ENCODE data around the gene DRC7.

The DRC7 gene

DNA sequence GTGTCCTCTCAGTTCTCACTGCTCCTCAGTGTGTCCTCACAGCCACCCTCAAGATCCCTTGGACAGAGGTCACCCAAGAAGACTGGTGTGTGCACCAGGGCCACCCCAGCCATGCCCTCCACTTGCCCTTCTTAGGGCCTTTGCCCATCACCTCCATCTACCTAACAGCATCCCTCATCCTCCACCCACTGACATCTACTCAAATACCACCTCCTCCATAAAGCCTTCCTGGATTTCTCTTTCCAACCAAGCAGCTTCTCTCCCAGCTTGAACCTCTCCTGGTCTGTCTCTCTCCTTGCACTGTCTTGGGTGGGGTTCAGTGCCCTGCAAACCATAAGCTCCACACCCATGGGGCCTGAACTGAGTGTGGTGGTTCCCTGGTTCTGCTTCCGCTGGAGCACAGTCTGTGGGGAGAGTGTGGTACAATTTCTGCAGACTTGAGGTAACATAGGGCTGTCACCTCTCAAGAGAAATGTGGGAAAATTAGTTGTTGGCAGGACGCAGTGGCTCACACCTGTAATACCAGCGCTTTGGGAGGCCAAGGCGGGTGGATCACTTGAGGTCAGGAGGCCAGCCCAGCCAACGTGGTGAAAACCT lies 55.3 kb downstream of the DRC7 start:
- no peak for DNase-seq (ENCODE audit: extremely low spot score)
- no peak for TF ChIP-seq HDGF (IDR thresholded peaks at IDR 0.05; ENCODE audit: borderline replicate concordance)
- POLR2A ChIA-PET, result no interaction called here
- CTCF ChIA-PET, result no interaction called here

DNA sequence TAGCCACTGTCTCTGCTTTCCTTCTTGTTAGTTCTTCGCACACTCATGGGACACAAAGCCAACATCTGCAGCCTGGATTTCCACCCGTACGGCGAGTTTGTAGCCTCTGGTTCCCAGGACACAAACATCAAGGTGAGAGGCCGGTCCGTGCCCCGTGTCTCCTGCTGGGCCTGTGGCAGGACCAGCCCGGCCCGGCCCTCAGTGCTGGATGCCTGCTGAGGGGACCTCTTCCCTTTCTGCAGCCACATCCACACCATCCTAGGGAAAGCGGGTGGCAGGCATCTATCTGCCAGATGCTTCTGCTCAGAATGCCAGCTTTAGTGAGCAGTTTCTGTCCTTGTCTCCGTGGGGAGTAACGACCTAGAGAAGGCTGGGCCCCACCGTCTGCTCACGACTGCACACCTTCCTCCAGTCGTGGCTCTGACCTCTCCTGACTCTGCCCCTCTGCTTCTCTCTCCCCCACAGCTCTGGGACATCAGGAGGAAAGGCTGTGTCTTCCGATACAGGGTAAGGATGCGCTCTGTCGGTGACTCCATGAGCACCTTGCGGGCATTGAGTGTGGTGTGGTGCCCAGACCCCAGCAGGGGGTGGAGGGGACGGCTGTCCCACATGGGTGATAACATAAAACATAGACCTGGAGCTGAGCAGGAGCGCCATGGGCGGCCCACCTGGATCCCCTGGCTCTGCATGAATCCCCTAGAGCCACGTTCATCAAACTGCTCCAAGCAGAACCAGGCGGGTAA lies 56.4 kb downstream of the DRC7 start:
- no peak for DNase-seq (ENCODE audit: extremely low spot score)
- POLR2A ChIA-PET, result interaction anchor here (1.1 kb wide), 1 partner anchor 14 kb away, joined by 4 read pairs; no protein-coding TSS in a partner anchor
- TF ChIP-seq L3MBTL2 (conservative IDR thresholded peaks at IDR 0.05) (no peak), CTBP1 (IDR thresholded peaks at IDR 0.05; ENCODE audit: borderline replicate concordance) (no peak), SP1 (IDR thresholded peaks at IDR 0.05) (no peak), ELF4 (IDR thresholded peaks at IDR 0.05) (no peak), FOXK2 (IDR thresholded peaks at IDR 0.05) (no peak), ARNT (IDR thresholded peaks at IDR 0.05) (no peak), ZNF384 (IDR thresholded peaks at IDR 0.05) (no peak), TARDBP (IDR thresholded peaks at IDR 0.05) (no peak), HDGF (IDR thresholded peaks at IDR 0.05; ENCODE audit: borderline replicate concordance) (no peak), LEF1 (IDR thresholded peaks at IDR 0.05; ENCODE audit: borderline replicate concordance) (no peak), SUZ12 (IDR thresholded peaks at IDR 0.05) (no peak), BHLHE40 (IDR thresholded peaks at IDR 0.05; ENCODE audit: borderline replicate concordance) (no peak), NFRKB (IDR thresholded peaks at IDR 0.05) (no peak)
- TF ChIP-seq, protein P1, sequence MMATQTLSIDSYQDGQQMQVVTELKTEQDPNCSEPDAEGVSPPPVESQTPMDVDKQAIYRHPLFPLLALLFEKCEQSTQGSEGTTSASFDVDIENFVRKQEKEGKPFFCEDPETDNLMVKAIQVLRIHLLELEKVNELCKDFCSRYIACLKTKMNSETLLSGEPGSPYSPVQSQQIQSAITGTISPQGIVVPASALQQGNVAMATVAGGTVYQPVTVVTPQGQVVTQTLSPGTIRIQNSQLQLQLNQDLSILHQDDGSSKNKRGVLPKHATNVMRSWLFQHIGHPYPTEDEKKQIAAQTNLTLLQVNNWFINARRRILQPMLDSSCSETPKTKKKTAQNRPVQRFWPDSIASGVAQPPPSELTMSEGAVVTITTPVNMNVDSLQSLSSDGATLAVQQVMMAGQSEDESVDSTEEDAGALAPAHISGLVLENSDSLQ (IDR thresholded peaks at IDR 0.05), result no peak
- CTCF ChIA-PET, result no interaction called here

DNA sequence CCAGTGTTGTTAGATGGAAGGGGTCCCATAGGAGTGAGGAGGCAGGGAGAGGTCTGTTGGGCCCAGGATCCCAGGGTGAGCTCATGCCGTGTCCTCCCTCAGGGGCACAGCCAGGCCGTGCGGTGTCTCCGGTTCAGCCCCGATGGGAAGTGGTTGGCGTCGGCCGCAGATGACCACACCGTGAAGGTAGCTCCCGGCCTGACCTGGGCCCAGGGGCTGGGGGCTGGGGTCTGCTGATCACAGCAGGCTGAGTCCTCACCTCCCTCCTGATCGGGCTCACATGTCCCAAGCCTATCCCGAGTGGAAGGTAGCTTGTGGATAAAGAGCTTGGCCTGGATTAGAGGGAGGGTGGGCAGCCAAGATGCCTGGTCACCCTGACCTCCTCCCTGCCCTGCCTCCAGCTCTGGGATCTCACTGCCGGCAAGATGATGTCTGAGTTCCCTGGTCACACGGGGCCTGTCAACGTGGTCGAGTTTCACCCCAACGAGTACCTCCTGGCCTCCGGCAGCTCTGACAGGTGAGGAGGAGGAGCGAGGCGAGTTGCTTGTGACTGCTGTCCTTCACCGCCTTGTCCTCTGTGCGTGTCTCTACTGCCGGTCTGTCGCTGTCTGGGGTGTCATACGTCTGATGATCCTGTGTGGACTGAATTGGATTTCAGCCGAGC lies 57.1 kb downstream of the DRC7 start:
- DNase-seq (ENCODE audit: extremely low spot score), result no peak
- POLR2A ChIA-PET, result interaction anchor here (1.1 kb wide), 1 partner anchor 15 kb away, joined by 4 read pairs; no protein-coding TSS in a partner anchor
- TF ChIP-seq L3MBTL2 (conservative IDR thresholded peaks at IDR 0.05) (no peak), HDGF (IDR thresholded peaks at IDR 0.05; ENCODE audit: borderline replicate concordance) (no peak), ZNF384 (IDR thresholded peaks at IDR 0.05) (no peak), ELF4 (IDR thresholded peaks at IDR 0.05) (no peak), SUZ12 (IDR thresholded peaks at IDR 0.05) (no peak), FOXA1 (IDR thresholded peaks at IDR 0.05) (no peak), BHLHE40 (IDR thresholded peaks at IDR 0.05; ENCODE audit: borderline replicate concordance) (no peak), LEF1 (IDR thresholded peaks at IDR 0.05; ENCODE audit: borderline replicate concordance) (no peak), ARNT (IDR thresholded peaks at IDR 0.05) (no peak), FOXM1 (IDR thresholded peaks at IDR 0.05; ENCODE audit: borderline replicate concordance) (no peak), TARDBP (IDR thresholded peaks at IDR 0.05) (no peak), FOXK2 (IDR thresholded peaks at IDR 0.05) (no peak), CTBP1 (IDR thresholded peaks at IDR 0.05; ENCODE audit: borderline replicate concordance) (no peak), NFRKB (IDR thresholded peaks at IDR 0.05) (no peak)
- TF ChIP-seq, protein P1 (IDR thresholded peaks at IDR 0.05), result no peak
- CTCF ChIA-PET, result no interaction called here

DNA sequence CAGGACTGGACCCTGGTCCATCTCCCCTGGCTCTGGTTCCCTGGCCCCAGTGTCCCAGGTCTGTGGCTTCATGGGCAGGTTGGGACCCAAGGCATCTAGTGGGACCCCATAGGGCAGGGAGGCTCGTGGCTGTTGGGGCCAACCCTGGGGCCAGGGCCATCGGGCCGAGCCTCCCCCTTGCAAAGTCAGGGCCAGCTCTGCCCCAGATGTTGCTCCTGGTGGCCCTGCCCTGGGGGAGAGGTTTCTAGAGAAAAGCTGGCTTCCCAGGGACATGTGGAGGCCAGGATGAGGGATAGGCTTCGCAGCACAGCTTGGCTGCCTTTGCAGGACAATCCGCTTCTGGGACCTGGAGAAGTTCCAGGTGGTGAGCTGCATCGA lies 57.6 kb downstream of the DRC7 start:
- TF ChIP-seq TARDBP (IDR thresholded peaks at IDR 0.05) (no peak), HDGF (IDR thresholded peaks at IDR 0.05; ENCODE audit: borderline replicate concordance) (no peak), BHLHE40 (IDR thresholded peaks at IDR 0.05; ENCODE audit: borderline replicate concordance) (no peak), ELF4 (IDR thresholded peaks at IDR 0.05) (no peak), NFRKB (IDR thresholded peaks at IDR 0.05) (no peak), FOXM1 (IDR thresholded peaks at IDR 0.05; ENCODE audit: borderline replicate concordance) (no peak)
- POLR2A ChIA-PET, result interaction anchor here (1.1 kb wide), 1 partner anchor 16 kb away, joined by 4 read pairs; no protein-coding TSS in a partner anchor
- DNase-seq (ENCODE audit: extremely low spot score), result no peak
- CTCF ChIA-PET, result no interaction called here

DNA sequence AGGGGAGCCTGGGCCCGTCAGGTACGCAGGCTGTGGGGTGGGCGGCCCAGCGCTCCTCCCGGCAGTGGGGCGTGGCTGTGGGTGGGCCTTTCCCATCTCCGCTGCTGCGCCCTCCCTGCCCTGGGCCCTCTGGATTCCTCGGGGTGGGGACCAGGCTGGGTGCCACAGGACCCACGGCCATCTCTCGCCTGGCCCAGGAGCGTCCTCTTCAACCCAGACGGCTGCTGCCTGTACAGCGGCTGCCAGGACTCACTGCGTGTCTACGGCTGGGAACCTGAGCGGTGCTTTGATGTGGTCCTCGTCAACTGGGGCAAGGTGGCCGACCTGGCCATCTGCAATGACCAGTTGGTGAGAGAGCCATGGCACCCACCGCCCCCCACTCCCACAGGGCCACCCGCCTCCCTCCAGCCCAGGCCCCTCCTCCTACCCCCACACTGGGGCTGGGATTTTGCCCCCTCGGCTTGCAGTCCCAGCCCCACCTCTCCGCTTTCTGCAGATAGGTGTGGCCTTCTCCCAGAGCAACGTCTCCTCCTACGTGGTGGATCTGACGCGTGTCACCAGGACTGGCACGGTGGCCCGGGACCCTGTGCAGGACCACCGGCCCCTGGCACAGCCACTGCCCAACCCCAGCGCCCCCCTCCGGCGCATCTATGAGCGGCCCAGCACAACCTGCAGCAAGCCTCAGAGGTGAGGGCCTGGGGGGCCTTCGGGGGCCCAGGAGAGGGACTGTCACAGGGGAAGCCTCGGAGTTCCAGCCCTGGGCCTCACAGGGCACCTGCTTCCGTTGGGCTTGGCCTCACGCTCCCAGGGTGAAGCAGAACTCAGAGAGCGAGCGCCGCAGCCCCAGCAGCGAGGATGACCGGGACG lies 58.2 kb downstream of the DRC7 start:
- CTCF ChIA-PET, result no interaction called here
- TF ChIP-seq SP1 (IDR thresholded peaks at IDR 0.05) (no peak), TARDBP (IDR thresholded peaks at IDR 0.05) (no peak), NFRKB (IDR thresholded peaks at IDR 0.05) (no peak), LEF1 (IDR thresholded peaks at IDR 0.05; ENCODE audit: borderline replicate concordance) (no peak), BHLHE40 (IDR thresholded peaks at IDR 0.05; ENCODE audit: borderline replicate concordance) (no peak), FOXK2 (IDR thresholded peaks at IDR 0.05) (no peak), HDGF (IDR thresholded peaks at IDR 0.05; ENCODE audit: borderline replicate concordance) (no peak), L3MBTL2 (conservative IDR thresholded peaks at IDR 0.05) (no peak), ZNF384 (IDR thresholded peaks at IDR 0.05) (no peak), FOXA1 (IDR thresholded peaks at IDR 0.05) (no peak)
- TF ChIP-seq, protein P1 (IDR thresholded peaks at IDR 0.05), result no peak
- POLR2A ChIA-PET, result no interaction called here
- DNase-seq (ENCODE audit: extremely low spot score), result no peak
